ENCODE measurements around the gene CSRNP3.

GRCh38 chr2:165706960-165707487 is 237.5 kb downstream of the CSRNP3 start:
- TF ChIP-seq CTCF (IDR thresholded peaks at IDR 0.05) (no peak), REST (IDR thresholded peaks at IDR 0.05; ENCODE audit: insufficient read depth in 1 of 2, low read depth in 2 of 2, low read length in 1 of 2) (no peak), SIN3A (IDR thresholded peaks at IDR 0.05; ENCODE audit: borderline replicate concordance, insufficient read depth, low read depth, low read length) (no peak), POLR2AphosphoS5 (IDR thresholded peaks at IDR 0.05; ENCODE audit: low read depth, low read length) (no peak), TCF7L2 (IDR thresholded peaks at IDR 0.05; ENCODE audit: low read depth, low read length) (no peak)

Data from Panc1 (cell line).